HL-60 (cell line): ENCODE data around the gene TENM4.

Experiments used
- DNase-seq, 2 experiments: peaks; one replicate each; pipeline ENCODE4 v3.0.0-alpha.2; 2010 to 2020; ENCODE audit warnings: low read depth in 1 of 2, low spot score in 1 of 2
- H3K27ac ChIP-seq: fragments of 250-450 bp; sonication (Bioruptor Pico); replicated peaks from 2 replicates; pipeline ENCODE4 v1.5.1; 2020; ENCODE audit warnings: mild to moderate bottlenecking, moderate library complexity
- H3K27me3 ChIP-seq: fragments of 250-450 bp; sonication (Bioruptor Pico); 2 replicates; pipeline ENCODE4 v1.5.1; 2021; ENCODE audit warnings: mild to moderate bottlenecking, moderate library complexity; ENCODE audit not compliant: insufficient read depth, poor library complexity, severe bottlenecking
- H3K4me3 ChIP-seq: replicated peaks from 2 replicates; pipeline ENCODE4 v1.5.1; 2011; ENCODE audit warnings: mild to moderate bottlenecking, control low read depth, low read length; ENCODE audit not compliant: insufficient read depth
- GABPA ChIP-seq: IDR thresholded peaks from 2 replicates; pipeline ENCODE4 v1.6.1; 2012; ENCODE audit warnings: low read depth
- POLR2AphosphoS5 ChIP-seq: IDR thresholded peaks from 2 replicates; pipeline ENCODE4 v1.6.1; 2012; ENCODE audit warnings: low read depth
- SPI1 ChIP-seq: IDR thresholded peaks from 2 replicates; pipeline ENCODE4 v1.6.1; 2012; ENCODE audit warnings: low read depth, mild to moderate bottlenecking, borderline replicate concordance
- TF ChIP-seq, protein P1 (sequence below): IDR thresholded peaks from 2 replicates; pipeline ENCODE4 v1.6.1; 2012; ENCODE audit warnings: low read depth; ENCODE audit not compliant: insufficient replicate concordance
- TF ChIP-seq, protein P2 (sequence below): IDR thresholded peaks from one replicate; pipeline ENCODE4 v1.5.1; 2011; ENCODE audit warnings: low read length, control low read depth, inconsistent platforms; ENCODE audit not compliant: insufficient read depth

Gene TENM4

DNA sequence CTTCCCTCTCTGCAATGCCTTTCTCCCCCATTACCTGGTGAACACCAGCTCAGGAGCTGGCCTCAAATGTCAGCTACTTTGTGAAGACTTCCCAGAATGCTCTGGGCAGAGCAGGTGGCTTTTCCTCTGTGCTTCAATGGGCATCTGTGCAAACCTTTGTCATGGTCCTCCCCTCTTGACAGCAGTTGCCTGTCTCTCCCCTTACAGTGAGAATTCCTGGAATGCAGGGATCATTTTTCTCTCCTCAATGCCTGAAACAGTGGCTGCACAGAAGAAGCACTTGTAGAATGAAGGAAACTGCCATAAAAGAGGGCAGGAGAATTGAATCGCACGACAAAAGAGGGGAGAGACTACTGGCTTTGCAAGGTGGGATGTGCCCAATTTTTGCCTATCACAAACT is 773.4 kb downstream of the TENM4 start:
- DNase-seq = no peak
- peaks cover 2% of the 10 kb centered on the region for H3K27me3 ChIP-seq
- no peak for TF ChIP-seq GABPA
- TF ChIP-seq, protein P1, sequence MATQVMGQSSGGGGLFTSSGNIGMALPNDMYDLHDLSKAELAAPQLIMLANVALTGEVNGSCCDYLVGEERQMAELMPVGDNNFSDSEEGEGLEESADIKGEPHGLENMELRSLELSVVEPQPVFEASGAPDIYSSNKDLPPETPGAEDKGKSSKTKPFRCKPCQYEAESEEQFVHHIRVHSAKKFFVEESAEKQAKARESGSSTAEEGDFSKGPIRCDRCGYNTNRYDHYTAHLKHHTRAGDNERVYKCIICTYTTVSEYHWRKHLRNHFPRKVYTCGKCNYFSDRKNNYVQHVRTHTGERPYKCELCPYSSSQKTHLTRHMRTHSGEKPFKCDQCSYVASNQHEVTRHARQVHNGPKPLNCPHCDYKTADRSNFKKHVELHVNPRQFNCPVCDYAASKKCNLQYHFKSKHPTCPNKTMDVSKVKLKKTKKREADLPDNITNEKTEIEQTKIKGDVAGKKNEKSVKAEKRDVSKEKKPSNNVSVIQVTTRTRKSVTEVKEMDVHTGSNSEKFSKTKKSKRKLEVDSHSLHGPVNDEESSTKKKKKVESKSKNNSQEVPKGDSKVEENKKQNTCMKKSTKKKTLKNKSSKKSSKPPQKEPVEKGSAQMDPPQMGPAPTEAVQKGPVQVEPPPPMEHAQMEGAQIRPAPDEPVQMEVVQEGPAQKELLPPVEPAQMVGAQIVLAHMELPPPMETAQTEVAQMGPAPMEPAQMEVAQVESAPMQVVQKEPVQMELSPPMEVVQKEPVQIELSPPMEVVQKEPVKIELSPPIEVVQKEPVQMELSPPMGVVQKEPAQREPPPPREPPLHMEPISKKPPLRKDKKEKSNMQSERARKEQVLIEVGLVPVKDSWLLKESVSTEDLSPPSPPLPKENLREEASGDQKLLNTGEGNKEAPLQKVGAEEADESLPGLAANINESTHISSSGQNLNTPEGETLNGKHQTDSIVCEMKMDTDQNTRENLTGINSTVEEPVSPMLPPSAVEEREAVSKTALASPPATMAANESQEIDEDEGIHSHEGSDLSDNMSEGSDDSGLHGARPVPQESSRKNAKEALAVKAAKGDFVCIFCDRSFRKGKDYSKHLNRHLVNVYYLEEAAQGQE = no peak
- H3K27ac ChIP-seq = no peak overlapping the region
- no peak overlapping the region for H3K4me3 ChIP-seq

- Histone ChIP-seq H3K4me3 (no peak overlapping the region), H3K27ac (no peak overlapping the region), H3K27me3 (peaks cover 2% of the 10 kb centered on the region)
- TF ChIP-seq, protein P1 = no peak
- no peak for DNase-seq
These were observed 774.1 kb downstream of the TENM4 start for GRCh38 chr11:78666675-78667160.

DNA sequence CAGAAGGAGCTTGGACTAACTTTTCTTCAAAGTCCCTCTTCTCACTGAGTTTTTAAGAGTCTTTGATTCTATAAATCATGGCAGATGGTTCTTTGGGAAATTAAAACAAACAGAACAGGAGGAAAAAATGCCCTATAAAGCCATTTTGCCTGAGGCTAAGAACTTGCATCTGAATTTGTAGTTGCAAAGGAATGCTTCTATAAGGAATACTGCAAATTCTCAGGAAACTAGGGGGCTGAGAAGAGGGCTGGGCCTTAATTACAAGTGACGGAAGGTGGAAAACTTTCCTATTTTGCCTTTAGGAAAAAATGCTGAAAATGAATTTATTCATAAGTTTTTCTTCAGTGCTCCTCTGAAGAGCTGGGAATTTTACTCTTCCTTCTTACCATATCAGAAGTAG is 776.2 kb downstream of the TENM4 start:
- TF ChIP-seq, protein P2, sequence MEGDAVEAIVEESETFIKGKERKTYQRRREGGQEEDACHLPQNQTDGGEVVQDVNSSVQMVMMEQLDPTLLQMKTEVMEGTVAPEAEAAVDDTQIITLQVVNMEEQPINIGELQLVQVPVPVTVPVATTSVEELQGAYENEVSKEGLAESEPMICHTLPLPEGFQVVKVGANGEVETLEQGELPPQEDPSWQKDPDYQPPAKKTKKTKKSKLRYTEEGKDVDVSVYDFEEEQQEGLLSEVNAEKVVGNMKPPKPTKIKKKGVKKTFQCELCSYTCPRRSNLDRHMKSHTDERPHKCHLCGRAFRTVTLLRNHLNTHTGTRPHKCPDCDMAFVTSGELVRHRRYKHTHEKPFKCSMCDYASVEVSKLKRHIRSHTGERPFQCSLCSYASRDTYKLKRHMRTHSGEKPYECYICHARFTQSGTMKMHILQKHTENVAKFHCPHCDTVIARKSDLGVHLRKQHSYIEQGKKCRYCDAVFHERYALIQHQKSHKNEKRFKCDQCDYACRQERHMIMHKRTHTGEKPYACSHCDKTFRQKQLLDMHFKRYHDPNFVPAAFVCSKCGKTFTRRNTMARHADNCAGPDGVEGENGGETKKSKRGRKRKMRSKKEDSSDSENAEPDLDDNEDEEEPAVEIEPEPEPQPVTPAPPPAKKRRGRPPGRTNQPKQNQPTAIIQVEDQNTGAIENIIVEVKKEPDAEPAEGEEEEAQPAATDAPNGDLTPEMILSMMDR = no peak
- TF ChIP-seq GABPA (no peak), POLR2AphosphoS5 (no peak), SPI1 (no peak)
- TF ChIP-seq, protein P1 = no peak
- H3K4me3 ChIP-seq = no peak overlapping the region
- no peak overlapping the region for H3K27ac ChIP-seq
- DNase-seq = no peak
- peaks cover 2% of the 10 kb centered on the region for H3K27me3 ChIP-seq

DNA sequence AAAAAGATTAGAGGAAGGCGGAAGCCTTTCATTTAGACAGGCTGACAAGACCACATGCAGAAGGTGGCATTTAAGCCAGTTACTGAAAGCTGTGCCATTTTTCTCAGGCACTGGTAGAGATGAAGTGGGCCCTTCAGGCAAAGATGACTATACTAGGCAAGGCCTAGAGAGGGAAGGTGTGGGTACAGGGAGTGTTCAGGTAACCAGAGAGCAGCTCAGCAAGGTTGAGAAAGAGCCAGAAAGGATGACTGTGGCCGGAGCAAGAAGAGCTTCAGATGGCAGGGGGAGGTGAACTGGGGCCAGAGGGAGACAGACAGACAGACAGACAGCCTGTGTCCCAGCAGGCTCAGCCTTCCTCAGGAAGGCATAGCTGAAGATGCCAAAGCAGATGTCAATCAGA is 778.0 kb downstream of the TENM4 start:
- Histone ChIP-seq H3K4me3 (no peak overlapping the region), H3K27ac (no peak overlapping the region), H3K27me3 (no peaks in the 10 kb centered on the region)
- DNase-seq = no peak
- TF ChIP-seq, protein P1 = no peak
